ENCODE measurements around the gene C11orf71. TPM values are rescaled to one million over a fixed set of nuclear protein-coding genes. Genes with fewer than 3 reads are reported as not detected.

The C11orf71 gene
- total RNA-seq, 1 donor from 2014 or later = 8.8 TPM

- H3K27me3 Mint-ChIP-seq (ENCODE audit: low read depth) = peaks cover 2% of the 10 kb centered on the region
- H3K9me3 Mint-ChIP-seq = peaks cover 4% of the 10 kb centered on the region
- no peak for DNase-seq (ENCODE audit: low spot score in 2 of 2, unreplicated experiment in 2 of 2)
- H3K4me1 Mint-ChIP-seq = peaks cover 5% of the 10 kb centered on the region
- no peak for TF ChIP-seq CTCF (IDR thresholded peaks at IDR 0.05; ENCODE audit: unreplicated experiment)
- peaks cover under 1% of the 10 kb centered on the region for H3K36me3 Mint-ChIP-seq
- no peak overlapping the region for H3K4me3 Mint-ChIP-seq
- no peak overlapping the region for H3K27ac Mint-ChIP-seq
Measured at GRCh38 chr11:114377612-114378267, 22.6 kb downstream of the C11orf71 start.

- Mint-ChIP-seq H3K4me3 (no peak overlapping the region), H3K27me3 (ENCODE audit: low read depth) (peaks cover 2% of the 10 kb centered on the region), H3K36me3 (no peaks in the 10 kb centered on the region), H3K4me1 (no peaks in the 10 kb centered on the region), H3K9me3 (no peaks in the 10 kb centered on the region), H3K27ac (no peak overlapping the region)
- TF ChIP-seq CTCF (IDR thresholded peaks at IDR 0.05; ENCODE audit: unreplicated experiment) = no peak
- DNase-seq (ENCODE audit: low spot score in 2 of 2, unreplicated experiment in 2 of 2) = no peak
Measured at GRCh38 chr11:114375052-114375451, 25.3 kb downstream of the C11orf71 start.

GRCh38 chr11:114368918-114369680 lies 31.2 kb downstream of the C11orf71 start:
- Mint-ChIP-seq H3K4me3 (no peak overlapping the region), H3K9me3 (no peaks in the 10 kb centered on the region), H3K27me3 (ENCODE audit: low read depth) (no peaks in the 10 kb centered on the region), H3K27ac (no peak overlapping the region), H3K4me1 (peaks cover 15% of the 10 kb centered on the region), H3K36me3 (no peaks in the 10 kb centered on the region)
- DNase-seq (ENCODE audit: low spot score in 2 of 2, unreplicated experiment in 2 of 2) = no peak
- no peak for TF ChIP-seq CTCF (IDR thresholded peaks at IDR 0.05; ENCODE audit: unreplicated experiment)

GRCh38 chr11:114367244-114367957 lies 32.9 kb downstream of the C11orf71 start:
- Mint-ChIP-seq H3K4me1 (peaks cover 15% of the 10 kb centered on the region), H3K4me3 (no peak overlapping the region), H3K36me3 (no peaks in the 10 kb centered on the region), H3K27ac (peak overlapping the region; percentile 94), H3K27me3 (ENCODE audit: low read depth) (no peaks in the 10 kb centered on the region), H3K9me3 (no peaks in the 10 kb centered on the region)
- no peak for DNase-seq (ENCODE audit: low spot score in 2 of 2, unreplicated experiment in 2 of 2)
- TF ChIP-seq CTCF (IDR thresholded peaks at IDR 0.05; ENCODE audit: unreplicated experiment) = no peak

GRCh38 chr11:114366331-114367243 lies 33.7 kb downstream of the C11orf71 start:
- no peak for TF ChIP-seq CTCF (IDR thresholded peaks at IDR 0.05; ENCODE audit: unreplicated experiment)
- Mint-ChIP-seq H3K27ac (peak overlapping the region; percentile 94), H3K36me3 (no peaks in the 10 kb centered on the region), H3K9me3 (no peaks in the 10 kb centered on the region), H3K27me3 (ENCODE audit: low read depth) (no peaks in the 10 kb centered on the region), H3K4me3 (no peak overlapping the region), H3K4me1 (peaks cover 15% of the 10 kb centered on the region)
- no peak for DNase-seq (ENCODE audit: low spot score in 2 of 2, unreplicated experiment in 2 of 2)

Data from mesothelial cell of epicardium (in vitro differentiated cells).